Epidermal melanocyte (primary cell): Measurements from ENCODE around the gene SLC19A1.

Experiments
- DNase-seq: peaks from one replicate; pipeline ENCODE4 v3.0.0; 2011; ENCODE audit warnings: low spot score; ENCODE audit not compliant: insufficient read length

SLC19A1 gene

DNA sequence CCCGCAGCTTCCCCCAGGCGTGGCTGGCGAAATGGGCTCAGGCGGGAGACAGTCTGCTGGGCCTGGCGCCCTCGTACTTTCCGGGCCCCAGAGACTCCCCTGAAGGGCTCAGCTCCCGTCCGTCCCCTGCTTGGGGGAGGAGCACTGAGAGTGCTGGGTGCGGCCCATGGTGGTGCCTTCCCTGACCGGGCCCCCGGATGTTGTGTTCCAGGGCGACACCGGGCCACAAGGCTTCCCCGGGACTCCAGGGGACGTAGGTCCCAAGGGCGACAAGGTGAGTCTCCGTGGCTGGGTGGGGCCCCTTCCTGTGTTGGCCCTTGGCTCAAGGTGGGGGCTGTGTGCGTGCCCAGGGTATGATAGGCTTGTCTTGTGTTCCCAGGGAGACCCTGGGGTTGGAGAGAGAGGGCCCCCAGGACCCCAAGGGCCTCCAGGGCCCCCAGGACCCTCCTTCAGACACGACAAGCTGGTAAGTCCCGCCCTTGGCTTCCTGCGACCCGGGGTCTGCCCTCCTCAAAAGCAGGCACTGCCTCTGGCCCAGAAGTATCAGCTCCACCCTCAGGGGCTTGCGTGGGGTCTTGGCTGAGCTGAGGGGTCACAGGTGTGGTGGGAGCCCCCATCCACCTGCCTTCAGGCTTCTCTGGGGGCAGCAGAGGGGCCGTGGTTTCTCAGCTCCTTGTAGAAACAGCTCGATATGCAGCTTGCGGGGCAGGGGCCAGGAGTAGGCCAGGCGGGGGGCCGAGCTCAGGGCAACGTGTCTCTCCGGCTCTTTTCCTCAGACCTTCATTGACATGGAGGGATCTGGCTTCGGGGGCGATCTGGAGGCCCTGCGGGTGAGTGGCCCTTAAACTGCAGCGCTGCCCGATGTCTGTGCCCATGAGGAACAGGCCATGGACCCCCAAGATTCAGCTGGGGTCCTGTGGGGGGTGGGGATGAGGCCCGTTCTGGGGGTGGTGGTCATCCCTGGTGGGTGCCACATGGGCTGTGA, 62.3 kb downstream of the SLC19A1 start:
- no peak for DNase-seq

DNA sequence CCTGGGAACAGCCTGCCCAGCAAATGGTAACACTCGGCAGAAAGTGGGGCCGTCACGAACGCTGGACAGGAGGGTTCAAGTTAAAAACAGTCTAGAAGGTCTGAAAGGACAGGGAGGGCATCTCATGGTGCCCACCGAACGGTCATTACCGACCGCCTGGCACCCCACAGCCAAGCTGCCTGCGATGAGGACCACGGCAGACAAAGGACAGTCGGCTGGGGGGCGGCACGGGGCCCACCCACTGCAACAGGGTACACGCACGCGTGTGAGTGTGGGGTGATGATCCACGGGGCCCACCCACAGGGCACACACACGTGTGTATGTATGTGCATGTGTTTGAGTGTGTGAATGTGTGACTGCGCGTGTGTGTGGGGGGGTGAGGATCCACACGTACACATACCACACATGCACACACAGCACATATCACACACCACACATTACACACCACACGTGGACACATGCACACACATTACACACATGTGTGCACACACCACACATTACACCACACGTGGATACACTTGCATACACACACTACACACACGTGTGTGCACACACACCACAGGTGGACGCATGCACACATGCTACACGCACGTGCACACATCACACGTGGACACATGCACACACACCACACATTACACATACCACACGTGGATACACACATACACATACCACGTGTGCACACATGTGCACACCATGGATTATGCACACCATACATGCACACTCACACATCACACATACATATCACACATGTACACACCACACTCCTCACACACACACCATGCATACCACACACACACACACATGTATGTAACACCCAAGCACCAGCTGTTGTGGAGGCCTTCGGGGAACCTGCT, 63.2 kb downstream of the SLC19A1 start:
- no peak for DNase-seq

GRCh38 chr21:45478115-45478801, 64.0 kb downstream of the SLC19A1 start:
- DNase-seq = peak; percentile 80

- DNase-seq = no peak
These were observed 64.8 kb downstream of the SLC19A1 start for GRCh38 chr21:45477176-45478114.

GRCh38 chr21:45476582-45476981, 65.7 kb downstream of the SLC19A1 start:
- DNase-seq = no peak

DNA sequence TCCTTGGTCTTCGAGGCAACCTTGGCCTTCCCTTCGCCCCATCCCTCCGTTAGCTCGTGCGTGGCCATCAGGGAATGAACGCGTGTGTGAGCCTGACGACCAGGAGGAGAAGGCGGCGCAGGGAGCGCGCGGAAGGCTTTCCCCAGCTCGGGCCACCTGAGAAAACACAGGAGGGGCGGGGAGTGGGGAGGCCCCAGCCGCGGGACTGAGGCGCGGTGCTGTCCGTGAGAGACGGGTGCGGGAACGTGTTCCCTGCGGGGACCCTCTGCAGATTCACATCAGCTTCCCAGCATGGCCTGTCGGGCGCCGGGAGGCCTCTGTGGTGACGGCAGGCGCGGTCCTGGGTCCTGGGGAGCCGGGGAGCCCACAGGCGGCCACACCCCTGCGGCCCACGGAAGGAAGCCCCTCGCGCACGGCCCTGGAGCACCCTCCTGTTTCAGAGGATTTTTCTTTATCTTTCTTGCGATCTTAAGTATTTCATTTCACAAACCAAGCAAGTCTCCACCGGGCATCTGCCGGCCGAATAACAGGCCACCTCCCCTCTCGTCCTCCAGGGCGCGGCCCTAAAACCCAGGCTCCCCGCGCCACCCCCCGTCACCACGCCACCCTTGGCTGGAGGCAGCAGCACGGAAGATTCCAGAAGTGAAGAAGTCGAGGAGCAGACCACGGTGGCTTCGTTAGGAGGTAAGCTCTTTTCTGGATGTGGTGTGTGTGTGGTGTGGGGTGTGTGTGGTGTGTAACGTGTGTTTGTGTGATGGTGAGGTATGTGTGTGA, 66.3 kb downstream of the SLC19A1 start:
- DNase-seq = no peak

DNA sequence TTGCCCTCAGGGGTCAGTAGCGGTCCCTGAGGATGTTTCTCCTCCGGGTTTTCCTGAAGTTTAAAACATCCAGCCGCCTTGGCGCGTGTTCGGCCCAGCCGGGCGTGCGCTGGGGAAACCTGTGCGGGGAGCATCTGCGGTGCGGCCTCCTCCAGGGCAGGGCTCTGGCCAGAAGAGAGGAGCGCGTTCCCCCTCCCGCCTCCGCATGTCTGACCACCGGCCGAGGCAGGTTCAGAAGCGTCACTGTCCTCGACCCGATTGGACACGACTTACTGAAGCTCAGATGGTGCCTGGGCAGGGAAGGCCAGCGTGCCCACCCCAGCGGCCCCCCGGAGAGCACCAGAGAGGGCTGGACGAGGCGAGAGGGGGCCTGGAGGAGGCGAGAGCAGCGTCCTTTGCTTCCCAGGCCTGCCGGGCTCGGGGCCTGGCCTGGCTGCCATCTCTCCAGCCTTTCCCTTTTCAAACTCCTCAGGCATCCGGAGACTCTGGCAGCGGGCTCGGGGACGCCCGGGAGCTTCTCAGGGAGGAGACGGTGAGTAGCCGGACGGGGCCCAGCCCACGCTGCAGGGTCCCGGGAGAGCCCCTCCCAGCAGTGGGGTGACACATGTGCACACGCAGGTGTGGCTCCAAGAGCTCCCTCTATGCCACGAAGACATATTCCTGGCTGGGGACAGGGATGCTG, 67.1 kb downstream of the SLC19A1 start:
- no peak for DNase-seq

DNA sequence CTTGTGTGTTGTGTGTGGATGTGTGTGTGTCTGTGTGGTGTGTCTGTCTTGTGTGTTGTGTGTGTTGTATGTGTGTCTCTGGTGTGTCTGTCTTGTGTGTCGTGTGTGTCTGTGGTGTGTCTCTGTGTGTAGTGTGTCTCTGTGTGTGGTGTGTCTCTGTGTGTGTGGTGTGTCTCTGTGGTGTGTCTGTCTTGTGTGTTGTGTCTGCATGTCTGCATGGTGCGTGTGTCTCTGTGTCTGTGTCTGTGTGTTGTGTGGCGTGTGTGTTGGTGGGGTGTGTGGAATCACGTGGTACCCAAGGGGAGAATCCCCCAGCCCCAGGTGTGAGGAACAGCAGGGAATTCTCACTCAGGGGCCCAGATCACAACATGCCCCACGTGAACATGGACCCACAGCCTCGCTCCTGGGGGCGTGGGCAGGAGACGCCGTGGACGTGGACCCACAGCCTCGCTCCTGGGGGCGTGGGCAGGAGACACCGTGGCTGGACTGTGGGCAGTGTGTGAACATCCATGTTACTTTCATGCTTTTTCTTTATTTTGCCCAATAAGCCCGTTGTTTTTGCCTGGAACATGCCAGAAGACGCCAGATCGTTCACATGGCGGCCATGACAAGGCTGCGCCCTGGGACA, 67.8 kb downstream of the SLC19A1 start:
- no peak for DNase-seq

GRCh38 chr21:45473496-45474322, 68.5 kb downstream of the SLC19A1 start:
- no peak for DNase-seq

DNA sequence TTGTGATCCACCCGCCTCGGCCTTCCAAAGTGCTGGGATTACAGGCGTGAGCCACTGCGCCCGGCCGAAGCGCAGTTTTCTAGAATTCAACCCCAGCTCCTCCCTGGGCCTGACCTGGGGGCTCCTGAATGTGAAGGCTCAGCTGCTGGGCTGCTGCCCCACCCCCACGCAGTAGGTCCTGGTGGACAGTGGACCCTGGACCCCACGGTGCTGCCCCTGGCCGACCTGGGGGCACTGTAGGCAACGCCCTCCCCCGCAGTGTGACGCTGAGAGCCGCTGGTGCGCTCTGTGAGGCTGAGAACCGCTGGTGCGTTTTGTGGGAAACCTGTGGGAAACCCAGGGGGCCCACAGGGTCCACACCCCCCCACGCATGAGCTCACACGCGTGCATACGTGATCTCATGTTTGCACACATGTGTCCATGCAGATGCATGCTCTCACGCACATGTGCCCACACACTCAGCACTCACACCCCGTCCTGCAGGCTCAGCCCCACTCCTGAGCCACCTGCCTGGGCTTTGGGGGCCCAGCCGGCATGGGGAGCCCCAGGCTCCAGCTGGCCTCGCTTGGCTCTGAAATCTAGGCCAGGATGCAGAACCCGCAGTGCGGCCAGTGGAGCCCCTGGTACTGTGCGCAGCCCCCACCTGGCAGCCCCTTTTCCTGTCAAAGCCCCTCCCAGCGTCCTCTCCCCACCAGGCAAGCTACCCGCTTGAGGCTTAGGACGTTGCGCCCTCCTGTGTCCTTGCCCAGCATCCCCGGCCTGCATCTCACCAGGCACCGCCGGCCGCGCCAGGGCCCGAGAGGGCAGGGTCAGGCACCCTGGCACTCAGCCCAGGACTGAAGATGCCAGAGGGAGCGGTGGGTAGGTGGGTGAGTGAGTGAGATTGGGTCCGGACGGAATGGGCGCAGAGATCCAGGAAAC, 69.5 kb downstream of the SLC19A1 start:
- no peak for DNase-seq

- DNase-seq = no peak
These were observed 70.6 kb downstream of the SLC19A1 start for GRCh38 chr21:45471525-45472221.

DNA sequence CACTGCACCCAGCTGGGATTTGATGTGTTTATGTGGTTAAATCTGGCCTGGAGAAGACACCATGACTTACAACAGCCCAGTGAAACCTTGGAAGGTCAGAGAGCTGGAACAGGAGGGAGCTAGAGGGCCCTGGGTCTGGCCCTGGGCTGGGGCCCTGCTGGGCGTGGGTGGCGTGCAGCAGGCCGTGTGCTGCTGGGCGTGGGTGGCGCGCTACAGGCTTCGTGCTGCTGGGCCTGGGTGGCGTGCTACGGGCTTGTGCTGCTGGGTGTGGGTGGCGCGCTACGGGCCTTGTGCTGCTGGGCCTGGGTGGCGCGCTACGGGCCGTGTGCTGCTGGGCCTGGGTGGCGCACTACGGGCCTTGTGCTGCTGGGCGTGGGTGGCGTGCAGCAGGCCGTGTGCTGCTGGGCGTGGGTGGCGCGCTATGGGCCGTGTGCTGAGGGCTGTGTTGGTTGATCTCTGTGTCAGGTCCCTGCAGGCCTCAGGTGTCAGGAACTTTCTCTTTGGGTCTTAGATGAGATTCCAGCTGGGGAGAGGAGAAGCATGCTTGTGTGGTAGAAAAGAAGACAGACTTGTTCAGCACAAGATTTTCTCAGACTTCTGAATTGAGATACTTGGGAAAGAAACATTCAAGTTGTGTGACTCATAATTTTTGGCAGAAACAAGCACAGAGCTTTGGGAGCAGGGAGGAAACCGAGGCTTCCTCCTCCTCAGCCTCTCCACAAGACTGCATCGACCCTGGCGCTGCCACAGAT, 71.3 kb downstream of the SLC19A1 start:
- DNase-seq = peak; percentile 44

DNA sequence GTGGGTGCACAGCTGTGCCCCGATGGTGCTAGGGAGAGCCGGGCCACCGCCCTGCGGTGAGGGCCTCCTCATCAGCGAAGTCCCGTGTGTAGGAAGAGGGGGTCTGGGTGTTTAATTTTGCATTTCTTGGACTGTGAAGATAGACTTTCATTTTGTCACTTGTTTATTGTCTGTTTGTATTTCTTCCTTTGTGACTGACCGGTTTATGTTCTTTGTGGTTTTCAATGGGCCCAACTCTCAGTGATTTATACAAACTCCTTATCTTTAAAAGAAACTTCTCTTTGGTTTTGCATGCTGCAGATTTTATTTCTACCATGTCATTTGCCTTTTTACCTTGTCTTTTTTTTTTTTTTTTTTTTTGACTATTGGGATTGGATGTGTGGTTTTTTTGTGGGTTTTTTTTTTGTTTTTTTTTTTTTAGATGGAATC, 72.1 kb downstream of the SLC19A1 start:
- no peak for DNase-seq

DNA sequence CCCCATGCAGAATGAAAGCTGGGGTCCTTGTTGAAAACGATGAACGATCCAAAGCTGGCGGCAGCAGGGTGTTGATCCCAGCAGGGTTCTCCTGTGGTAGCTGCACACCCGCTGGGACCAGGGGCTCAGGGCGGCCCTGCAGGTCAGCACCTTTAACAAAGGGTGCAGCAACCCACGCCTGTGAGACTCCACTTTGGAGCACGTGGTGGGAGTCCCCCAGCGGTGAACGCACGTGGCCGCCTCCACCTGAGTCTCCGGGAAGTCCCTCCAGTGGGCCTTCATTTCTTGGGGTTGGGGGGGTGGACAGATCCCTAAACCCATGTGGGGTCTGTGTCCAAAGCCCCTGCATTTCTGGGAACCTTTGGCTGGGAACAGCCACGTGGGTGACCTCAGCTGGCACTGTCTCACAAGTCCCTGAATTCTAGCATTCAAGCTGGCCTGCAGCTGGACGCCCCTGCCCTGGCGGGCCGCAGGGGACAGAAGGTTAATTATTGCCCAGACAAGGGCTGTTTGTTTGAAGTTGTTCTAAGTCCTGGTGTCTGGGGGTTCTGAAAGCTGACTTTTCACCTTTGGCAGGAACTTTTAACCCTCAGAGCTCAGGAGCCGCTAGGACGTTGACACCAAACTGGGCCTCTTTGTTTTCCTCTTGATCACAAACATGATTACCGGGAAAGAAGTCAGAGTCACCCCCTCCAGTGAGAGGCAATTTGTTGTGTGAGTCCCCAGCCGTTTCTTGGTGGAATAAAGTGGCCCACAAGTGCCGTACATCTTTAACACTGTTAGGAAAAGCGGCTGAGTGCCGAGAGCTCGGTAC, 72.8 kb downstream of the SLC19A1 start:
- DNase-seq = peak; percentile 47

DNA sequence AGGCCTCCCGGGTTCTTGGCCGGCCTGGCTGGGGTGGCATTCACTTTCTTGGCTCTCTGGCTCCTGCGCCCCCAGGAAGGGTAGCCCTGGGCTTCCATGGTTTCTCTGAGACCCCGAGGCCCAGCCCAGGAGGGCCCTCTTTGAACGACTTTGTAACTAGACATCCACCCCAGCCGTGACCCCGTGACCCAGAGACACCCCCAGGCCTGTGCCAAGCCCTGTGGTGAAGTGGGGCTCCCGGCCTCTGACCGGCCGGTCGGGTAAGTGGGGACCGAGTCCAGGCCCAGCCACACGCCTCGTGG, 73.3 kb downstream of the SLC19A1 start:
- DNase-seq = no peak
